Measurements from ENCODE around the gene EPN1.

DNA sequence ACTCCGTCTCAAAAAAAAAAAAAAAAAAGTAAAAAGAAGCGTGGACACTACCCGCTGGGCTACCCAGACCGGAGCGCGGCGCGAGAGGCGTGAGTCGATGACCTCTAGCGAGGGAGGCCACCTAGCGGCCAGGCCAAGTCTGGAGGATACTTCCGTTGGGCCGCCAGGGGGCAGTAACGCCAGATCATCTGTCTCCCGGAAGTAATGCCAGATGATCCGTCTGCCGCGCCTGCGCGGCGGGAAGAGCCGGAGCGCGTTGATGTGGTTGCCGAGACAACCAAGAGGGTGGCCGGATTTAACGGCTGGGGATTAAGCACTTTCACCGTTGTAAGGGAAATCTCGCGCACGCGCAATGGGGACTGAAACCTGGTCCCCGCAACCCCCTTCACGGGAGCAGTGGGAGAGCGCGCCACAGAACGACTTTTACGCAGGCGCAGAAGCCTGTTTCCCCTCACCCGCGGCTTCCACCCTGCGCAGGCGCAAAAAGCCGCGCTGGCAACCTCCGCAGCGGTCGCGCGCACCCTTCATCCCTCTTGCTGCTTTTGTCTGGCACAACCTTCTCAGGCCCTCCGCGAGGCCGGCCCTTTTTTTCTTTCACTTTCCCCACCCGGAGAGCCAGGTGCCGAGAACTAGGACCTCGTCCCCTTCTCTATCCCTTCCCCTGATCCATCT, 21.2 kb upstream of the EPN1 start:
- TF ChIP-seq POLR2A (IDR thresholded peaks at IDR 0.05), result peak; percentile 92
- TF ChIP-seq, protein P1, sequence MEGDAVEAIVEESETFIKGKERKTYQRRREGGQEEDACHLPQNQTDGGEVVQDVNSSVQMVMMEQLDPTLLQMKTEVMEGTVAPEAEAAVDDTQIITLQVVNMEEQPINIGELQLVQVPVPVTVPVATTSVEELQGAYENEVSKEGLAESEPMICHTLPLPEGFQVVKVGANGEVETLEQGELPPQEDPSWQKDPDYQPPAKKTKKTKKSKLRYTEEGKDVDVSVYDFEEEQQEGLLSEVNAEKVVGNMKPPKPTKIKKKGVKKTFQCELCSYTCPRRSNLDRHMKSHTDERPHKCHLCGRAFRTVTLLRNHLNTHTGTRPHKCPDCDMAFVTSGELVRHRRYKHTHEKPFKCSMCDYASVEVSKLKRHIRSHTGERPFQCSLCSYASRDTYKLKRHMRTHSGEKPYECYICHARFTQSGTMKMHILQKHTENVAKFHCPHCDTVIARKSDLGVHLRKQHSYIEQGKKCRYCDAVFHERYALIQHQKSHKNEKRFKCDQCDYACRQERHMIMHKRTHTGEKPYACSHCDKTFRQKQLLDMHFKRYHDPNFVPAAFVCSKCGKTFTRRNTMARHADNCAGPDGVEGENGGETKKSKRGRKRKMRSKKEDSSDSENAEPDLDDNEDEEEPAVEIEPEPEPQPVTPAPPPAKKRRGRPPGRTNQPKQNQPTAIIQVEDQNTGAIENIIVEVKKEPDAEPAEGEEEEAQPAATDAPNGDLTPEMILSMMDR (IDR thresholded peaks at IDR 0.05), result peak; percentile 97 to 100 (median 99)

Data from transverse colon (tissue), 3 donors.